HG03439 (cell line): ENCODE measurements around the gene HNRNPH1.
"Not testable (repeated sequence)": the region's sequence is repeated elsewhere in the genome, so short reads cannot be mapped to it uniquely, and the experiment has no call there.

Source experiments
- ATAC-seq: cut with Tn5 transposase; IDR thresholded peaks from one replicate; pipeline ENCODE4 v1.9.1; 2021; ENCODE audit warnings: mild to moderate bottlenecking, moderate library complexity; ENCODE audit not compliant: unreplicated experiment

The HNRNPH1 gene, protein sequence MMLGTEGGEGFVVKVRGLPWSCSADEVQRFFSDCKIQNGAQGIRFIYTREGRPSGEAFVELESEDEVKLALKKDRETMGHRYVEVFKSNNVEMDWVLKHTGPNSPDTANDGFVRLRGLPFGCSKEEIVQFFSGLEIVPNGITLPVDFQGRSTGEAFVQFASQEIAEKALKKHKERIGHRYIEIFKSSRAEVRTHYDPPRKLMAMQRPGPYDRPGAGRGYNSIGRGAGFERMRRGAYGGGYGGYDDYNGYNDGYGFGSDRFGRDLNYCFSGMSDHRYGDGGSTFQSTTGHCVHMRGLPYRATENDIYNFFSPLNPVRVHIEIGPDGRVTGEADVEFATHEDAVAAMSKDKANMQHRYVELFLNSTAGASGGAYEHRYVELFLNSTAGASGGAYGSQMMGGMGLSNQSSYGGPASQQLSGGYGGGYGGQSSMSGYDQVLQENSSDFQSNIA

DNA sequence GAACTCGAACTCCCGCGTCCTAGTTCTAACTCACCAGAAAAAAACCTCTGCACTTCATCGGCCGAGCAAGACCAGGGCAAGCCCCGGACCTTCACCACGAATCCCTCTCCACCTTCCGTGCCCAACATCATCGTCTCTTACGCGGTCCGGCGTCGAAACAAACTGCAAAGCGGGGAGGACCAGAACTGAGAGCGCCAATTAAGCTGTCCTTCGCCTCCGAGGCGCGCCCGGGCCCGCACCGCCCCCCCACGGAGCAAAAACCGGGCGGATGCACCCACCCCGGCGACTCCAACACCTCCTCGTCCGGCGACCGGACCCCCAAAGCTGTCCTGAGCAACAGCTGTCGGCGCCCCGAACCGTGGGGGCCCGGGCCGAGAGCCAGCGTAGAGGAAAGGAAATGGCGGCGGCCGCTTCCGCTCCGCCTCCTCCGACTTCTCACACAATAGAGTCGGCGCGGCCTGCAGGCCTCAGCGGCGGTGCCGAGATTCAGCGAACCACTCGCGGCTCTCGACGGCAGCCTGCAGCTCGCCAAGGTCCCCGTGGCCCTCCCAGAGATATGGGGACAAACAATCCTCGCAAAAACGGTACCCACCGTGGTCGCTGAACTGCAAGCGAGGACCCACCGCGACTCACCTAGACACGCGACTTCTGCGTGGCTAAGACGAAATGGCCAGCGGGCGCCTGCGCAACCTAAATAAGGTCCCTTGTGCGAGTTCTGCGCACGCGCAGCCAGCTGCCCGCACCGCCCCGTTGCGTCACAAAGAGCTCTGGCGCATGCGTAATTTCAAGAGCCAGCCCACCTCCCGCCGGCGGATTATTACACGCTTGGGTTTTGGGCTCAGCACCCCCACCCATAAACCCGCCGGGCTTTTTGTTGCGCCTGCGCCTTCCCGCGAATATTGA, at the start of gene HNRNPH1:
Gene HNRNPH1 (minus strand): TSS at position 669 of the 903 bp plus-strand sequence. CDS start 538 bp downstream, at position 131.
- ATAC-seq, result peak; percentile 82

DNA sequence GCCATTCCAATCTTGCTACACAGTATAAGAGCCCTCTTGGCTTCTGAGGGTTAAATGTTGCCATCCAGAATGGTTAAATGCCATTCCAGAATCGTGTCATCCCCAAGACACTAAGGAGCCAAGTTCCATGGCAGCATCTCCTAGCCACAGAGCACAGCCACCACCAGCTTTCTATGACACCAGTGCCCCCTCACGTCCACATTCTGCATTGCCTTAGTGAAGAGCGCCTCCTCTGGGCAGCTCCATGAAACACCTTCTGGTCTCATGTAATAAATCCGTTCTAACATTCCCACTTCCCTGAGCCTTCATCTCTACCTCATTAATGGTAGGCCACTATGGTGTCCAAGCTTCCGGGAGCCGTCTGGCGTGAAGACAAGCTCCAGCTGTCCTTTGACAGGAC, 44.9 kb upstream of the HNRNPH1 start:
- no peak for ATAC-seq

DNA sequence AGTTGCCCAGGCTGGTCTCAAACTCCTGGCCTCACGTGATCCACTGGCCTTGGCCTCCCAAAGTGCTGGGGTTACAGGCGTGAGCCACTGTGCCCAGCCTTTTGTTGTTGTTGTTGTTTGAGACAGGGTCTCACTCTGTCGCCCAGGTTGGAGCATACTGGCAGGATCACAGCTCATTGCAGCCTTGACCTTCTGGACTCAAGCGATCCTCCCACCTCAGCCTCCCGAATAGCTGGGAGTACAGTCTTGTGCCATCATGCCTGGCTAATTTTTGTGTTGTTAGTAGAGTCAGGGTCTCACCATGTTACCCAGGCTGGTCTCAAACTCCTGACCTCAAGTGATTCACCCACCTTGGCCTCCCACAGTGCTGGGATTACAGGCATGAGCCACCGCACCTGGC, 38.2 kb upstream of the HNRNPH1 start:
- ATAC-seq, result not testable (repeated sequence)

DNA sequence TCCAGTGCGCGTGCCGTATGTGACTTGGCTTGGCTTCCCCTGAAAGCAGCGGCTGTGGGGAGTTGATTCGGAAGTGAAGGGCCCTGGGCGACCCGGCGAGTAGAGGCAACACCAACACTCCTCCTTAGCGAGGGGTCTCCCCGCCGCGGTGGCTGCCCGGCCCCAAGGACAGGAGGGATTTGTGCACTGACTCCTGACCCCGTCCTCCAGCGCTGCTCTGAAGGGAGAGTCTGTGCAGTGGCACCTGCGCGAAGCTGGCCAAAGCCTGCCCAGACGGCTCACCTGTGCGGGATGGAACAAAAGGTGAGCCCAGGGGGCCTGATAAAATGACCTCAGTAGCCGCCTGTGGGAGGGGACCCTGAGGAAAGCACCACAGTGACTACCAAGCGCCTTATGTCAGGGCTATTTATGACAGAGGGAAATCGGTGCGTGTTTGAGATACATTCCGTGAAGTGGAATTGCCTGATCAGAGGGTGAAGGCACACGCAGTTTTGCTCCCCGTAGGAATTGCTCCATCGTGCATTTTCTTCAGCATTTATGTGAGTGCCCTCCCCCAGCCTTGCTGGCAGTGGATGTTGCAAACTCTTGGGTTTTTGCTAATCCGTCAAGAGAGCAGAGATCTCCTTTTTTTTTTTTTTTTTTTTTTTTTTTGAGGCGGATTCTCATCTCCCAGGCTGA, 34.8 kb upstream of the HNRNPH1 start:
- ATAC-seq, result peak; percentile 63

DNA sequence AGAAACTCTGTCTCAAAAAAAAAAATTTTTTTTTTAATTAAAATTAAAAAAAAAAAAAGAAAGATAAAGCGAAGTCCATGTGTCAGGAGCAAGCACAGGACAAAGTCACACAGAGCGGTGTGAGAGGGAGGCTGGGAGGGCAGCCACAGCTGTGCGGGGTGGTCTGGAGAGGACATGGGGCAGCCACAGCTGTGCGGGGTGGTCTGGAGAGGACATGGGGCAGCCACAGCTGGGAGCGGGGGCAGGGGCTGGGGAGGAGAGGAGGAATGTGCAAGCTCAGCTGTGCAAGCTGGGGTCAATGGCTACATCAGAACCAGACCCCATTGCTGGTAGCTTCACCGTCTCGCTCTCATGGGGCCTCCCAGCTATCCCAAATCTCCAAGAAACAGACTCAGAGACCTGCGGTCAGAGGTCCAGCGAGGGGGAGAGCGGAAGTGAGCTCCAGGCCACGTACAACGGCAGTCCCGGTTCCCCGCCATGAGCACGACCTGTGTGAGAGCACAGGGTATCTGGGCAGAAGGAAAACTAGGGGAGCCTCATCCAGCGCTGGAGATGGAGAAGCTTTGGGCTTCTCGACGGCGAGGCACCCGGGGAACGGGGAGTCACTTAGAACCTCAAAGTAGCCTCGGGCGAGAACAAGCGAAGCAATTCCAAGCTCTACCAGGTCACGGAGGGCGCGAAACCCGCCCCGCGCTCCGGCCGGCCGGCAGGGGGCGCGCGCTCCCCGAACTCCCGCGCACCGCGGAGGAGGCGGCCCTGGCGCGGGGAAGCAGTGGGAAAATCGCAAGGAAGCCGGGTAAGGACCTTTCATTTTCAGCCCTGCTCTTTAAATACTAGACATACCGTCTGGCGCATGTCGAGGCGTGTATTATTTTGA, 34.1 kb upstream of the HNRNPH1 start:
- peak; percentile 89 for ATAC-seq

DNA sequence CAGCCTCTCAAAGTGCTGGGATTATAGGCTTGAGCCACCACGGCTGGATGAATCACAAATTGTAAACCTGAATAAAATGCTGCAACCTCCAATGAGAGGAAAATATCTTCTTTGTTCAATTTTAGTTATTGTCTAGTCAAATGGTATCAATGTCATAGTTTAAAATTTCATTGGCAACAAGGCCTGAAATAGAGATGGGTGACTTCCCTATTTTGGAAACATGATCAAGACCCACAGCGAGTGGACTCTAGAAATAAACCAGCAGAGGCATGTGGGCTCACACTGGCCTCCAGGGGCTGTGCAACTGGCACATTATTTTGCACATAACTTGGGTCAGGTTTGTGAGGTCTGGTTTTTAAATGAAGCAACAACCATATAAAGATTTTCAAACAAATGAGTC, 29.7 kb upstream of the HNRNPH1 start:
- not testable (repeated sequence) for ATAC-seq

DNA sequence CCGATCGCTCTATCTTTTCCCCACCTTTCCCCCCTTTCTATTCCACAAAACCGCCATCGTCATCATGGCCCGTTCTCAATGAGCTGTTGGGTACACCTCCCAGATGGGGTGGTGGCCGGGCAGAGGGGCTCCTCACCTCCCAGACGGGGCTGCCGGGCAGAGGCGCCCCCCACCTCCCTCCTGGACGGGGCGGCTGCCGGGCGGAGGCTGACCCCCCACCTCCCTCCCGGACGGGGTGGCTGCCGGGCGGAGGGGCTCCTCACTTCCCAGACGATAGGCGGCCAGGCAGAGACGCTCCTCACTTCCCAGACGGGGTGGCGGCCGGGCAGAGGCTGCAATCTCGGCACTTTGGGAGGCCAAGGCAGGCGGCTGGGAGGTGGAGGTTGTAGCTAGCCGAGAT, 26.8 kb upstream of the HNRNPH1 start:
- ATAC-seq, result not testable (repeated sequence)

DNA sequence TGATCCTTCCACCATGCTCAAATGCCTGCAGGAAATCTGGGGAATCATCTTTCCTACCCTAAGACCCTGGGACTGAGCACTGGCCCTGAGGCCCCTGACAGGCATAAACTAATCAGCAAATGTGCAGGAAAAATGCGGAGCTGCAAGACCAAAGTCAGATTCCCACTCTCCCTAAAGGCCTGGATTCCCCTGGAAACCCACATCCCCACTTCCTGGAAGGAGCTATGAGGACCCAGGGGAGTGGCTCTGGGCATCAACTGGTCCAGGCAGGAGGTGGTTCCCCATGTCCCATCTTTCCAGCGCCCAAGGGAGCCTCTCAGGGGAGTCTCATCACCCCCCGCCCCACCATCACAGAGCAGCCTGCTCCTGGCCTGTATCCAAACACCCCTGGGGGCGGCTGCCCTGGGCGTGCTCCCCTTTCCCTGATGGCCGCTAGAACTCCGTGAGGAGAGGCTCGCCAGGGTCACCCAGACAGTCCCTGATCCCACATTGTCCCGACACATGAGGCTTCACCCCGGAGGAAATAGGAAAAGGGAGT, 25.8 kb upstream of the HNRNPH1 start:
- not testable (repeated sequence) for ATAC-seq

DNA sequence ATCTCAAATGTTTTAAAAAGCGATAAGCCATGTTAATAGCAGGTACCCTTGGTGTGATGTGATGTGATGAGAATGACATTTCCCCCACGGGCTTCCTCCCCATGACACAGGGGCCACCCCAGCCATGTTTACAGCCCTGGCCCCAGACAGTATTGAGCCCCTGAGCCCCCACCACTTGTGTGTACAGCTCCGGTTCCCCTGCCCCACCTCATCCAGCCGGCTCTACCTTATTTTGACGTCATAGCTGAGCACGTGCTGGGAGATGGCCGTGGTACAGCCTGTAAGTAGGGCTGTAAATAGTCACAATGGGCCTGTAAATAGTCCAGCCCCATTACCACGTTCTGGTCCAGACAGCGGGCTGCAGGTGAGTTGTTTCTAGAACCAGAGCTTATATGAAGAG, 24.9 kb upstream of the HNRNPH1 start:
- ATAC-seq, result no peak

DNA sequence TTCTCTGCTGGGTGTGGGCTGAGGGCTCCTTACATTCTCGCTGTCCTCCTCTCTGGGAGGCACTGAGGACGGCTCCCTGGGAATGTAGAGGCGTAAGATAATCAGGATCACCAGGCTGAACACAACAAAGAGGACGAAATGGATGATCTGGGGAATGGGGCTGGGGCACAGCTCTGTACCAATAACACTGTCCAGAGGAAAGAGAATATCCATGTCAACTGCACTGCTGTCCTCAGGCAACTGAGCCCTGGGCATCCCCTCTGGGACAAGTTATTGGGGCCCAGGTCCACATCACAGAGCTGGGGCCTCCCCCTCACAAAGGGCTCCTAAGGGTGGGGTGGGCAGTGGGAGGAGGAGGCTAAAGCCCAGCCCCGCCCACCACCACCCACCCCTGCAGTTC, 21.3 kb upstream of the HNRNPH1 start:
- not testable (repeated sequence) for ATAC-seq

DNA sequence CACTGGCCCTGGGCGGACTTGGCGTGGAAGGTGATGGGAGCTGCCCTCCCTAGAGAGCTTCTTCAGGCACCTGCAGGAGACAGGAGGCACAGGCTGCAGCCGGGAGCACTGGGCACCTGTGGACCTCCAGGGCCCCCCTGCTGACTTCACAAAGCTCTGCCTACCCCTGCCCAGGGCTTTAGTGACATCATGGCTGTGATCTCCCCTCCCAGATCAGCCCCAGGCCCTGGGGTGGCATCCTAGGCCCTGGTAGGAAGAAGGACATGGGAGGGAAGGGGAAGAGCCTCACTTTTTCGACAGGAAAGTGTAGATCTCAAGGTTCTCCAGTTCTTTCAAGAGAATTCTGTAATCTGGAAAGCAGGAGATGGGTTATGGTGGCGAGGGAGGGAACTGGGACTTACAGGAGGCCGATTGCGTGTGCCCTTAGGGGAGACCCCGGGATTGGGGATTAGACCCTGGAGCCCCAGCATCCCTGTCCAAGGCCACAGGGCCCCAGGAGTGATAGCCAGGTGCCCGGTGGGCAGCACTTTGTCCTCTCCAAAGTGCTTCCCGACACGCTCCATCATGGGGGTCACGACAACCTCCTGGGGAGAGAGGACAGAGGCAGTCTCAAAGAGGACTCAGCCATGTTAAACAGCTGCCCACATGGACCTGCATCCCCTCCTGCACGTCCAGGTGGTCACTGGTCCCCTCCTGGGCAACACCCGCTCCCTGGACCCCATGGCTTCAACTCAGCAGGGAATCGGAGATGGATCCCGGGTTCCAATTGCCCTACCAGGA, 19.9 kb upstream of the HNRNPH1 start:
- not testable (repeated sequence) for ATAC-seq

DNA sequence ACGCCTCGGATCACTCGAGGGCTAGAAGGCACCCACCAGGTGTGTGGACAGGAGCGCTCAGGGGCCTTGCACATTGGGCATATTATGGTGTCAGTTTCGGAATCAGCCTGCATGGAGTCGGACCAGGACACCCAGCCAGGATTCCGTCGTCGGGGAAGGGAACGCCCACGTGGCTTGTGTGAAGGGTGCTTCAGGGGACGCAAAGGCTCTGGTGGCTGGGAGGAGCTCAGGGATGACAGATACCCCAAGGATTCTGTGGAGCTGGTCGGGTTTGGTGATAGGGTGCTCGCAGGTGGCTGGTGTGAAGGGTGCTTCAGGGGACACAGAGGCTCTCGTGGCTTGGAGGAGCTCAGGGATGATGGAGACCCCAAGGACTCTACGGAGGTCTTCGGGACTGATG, 19.2 kb upstream of the HNRNPH1 start:
- ATAC-seq, result not testable (repeated sequence)

DNA sequence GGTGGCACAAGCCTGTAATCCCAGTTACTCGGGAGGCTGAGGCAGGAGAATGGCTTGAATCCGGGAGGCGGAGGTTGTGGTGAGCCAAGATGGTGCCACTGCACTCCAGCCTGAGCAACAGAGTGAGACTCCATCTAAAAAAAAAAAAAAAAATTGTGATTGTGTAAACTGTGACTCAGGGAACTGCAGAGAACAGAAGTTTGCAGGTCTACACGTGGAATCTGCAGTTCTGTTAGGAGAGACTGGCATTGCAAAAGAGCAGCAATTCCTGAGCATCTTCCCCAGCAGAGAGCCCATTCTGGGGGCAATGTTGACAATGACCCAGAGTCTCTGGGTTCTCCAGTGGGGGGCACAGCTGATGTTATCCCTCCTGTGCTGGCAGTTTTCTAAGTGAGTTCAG, 18.3 kb upstream of the HNRNPH1 start:
- not testable (repeated sequence) for ATAC-seq

DNA sequence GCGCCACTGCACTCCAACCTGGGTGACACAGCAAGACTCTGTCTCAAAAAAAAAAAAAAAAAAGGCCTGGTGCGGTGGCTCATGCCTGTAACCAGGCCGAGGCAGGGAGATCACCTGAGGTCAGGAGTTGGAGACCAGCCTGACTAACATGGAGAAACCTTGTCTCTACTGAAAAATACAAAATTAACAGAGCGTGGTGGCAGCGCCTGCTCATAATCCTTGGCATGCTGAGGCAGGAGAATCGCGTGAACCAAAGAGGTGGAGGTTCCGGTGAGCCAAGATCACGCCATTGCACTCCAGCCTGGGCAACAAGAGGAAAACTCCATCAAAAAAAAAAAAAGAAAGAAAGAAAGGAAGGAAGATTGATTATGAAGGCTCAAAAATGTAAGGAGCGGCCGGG, 15.8 kb upstream of the HNRNPH1 start:
- not testable (repeated sequence) for ATAC-seq

DNA sequence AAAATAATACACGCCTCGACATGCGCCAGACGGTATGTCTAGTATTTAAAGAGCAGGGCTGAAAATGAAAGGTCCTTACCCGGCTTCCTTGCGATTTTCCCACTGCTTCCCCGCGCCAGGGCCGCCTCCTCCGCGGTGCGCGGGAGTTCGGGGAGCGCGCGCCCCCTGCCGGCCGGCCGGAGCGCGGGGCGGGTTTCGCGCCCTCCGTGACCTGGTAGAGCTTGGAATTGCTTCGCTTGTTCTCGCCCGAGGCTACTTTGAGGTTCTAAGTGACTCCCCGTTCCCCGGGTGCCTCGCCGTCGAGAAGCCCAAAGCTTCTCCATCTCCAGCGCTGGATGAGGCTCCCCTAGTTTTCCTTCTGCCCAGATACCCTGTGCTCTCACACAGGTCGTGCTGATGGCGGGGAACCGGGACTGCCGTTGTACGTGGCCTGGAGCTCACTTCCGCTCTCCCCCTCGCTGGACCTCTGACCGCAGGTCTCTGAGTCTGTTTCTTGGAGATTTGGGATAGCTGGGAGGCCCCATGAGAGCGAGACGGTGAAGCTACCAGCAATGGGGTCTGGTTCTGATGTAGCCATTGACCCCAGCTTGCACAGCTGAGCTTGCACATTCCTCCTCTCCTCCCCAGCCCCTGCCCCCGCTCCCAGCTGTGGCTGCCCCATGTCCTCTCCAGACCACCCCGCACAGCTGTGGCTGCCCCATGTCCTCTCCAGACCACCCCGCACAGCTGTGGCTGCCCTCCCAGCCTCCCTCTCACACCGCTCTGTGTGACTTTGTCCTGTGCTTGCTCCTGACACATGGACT, 11.1 kb upstream of the HNRNPH1 start:
- ATAC-seq, result peak; percentile 84

DNA sequence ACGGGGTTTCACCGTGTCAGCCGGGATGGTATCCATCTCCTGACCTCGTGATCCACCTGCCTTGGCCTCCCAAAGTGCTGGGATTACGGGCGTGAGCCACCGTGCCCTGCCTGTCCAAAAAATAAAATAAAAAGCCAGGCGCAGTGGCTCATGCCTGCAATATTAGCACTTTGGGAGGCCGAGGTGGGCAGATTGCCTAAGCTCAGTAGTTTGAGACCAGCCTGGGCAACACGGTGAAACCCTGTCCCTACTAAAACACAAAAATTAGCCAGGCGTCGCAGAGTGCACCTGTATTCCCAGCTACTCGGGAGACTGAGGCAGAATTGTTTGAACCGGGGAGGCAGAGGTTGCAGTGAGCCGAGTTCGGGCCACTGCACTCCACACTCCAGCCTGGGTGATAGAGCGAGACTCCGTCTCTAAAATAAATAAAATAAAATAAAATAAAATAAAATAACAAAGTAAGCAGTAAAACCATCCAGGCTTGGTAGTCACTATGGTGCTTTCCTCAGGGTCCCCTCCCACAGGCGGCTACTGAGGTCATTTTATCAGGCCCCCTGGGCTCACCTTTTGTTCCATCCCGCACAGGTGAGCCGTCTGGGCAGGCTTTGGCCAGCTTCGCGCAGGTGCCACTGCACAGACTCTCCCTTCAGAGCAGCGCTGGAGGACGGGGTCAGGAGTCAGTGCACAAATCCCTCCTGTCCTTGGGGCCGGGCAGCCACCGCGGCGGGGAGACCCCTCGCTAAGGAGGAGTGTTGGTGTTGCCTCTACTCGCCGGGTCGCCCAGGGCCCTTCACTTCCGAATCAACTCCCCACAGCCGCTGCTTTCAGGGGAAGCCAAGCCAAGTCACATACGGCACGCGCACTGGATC, 10.3 kb upstream of the HNRNPH1 start:
- peak; percentile 56 for ATAC-seq

DNA sequence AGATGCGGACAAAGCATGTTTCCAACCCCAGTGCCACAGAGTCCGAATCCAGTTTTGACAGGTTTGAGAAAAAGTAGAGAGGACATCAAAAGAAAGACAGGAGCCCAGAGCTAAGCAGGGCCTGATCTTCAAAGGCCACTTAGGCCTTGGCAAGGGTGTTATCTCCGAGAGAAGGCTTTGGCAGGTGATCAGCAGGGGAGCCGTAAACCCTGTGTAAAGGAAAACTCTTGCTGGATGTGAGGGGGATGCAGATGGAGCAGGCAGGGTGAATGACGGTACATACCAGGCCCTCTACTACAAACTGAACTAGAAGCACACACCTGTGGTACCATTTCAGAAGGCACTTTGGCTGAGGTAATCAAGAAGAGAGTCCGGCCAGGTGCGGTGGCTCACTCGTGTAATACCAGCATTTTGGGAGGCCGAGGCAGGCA, 1.4 kb upstream of the HNRNPH1 start:
- no peak for ATAC-seq
